Nucleus accumbens (tissue), 56 donors: ENCODE data around the gene INAVA.
A peak's percentile ranks its signal among the peaks of the same experiment; 100 is the strongest.
"Not testable (repeated sequence)": the region's sequence is repeated elsewhere in the genome, so short reads cannot be mapped to it uniquely, and the experiment has no call there.

Experiments used
- DNase-seq, 56 donors: peaks; one replicate each; lab custom pipeline; 2025; lab: John Stamatoyannopoulos, UW

Gene INAVA

GRCh38 chr1:200959411-200959921 is 64.8 kb downstream of the INAVA start:
- peak in 12 of 56 donors; percentile 2 to 57 (median 22) for DNase-seq

- no peak for DNase-seq
Measured at GRCh38 chr1:200960236-200960947, 65.7 kb downstream of the INAVA start.

GRCh38 chr1:200960948-200961340 is 66.2 kb downstream of the INAVA start:
- DNase-seq: no peak

GRCh38 chr1:200962151-200962550 is 67.5 kb downstream of the INAVA start:
- not testable (repeated sequence) for DNase-seq

GRCh38 chr1:200962631-200963030 is 67.9 kb downstream of the INAVA start:
- DNase-seq: no peak

- DNase-seq: no peak
Measured at GRCh38 chr1:200963076-200963475, 68.4 kb downstream of the INAVA start.

GRCh38 chr1:200963888-200964287 is 69.2 kb downstream of the INAVA start:
- not testable (repeated sequence) for DNase-seq
